HCT116 (cell line): ENCODE measurements around the gene IFNL3. TPM values are rescaled to one million over a fixed set of nuclear protein-coding genes. Genes with fewer than 3 reads are reported as not detected.
"Not testable (repeated sequence)": the region's sequence is repeated elsewhere in the genome, so short reads cannot be mapped to it uniquely, and the experiment has no call there.

Experiments used
- ATAC-seq: fragments of 200-7000 bp; cut with Tn5 transposase; 2 replicates; pipeline ENCODE4 v1.9.1; 2020; ENCODE audit warnings: mild to moderate bottlenecking, moderate library complexity
- BruUV-seq: library from RNA; stranded (reverse); fragments of 400-500 nt; replicated peaks from 2 replicates; lab custom pipeline; 2021; lab: Mats Ljungman, UMichigan
- CTCF ChIA-PET: fragments of 300-600 bp; sonication (Branson Sonifier 250); formaldehyde crosslinking; loops from one replicate; lab custom pipeline; 2021; ENCODE audit warnings: antibody characterized with exemption; lab: Charles Lee
- POLR2A ChIA-PET: fragments of 300-600, 350-600 bp; sonication (Branson Sonifier 250); formaldehyde crosslinking; loops from one replicate; lab custom pipeline; 2021; ENCODE audit warnings: antibody characterized with exemption; lab: Charles Lee
- RAD21 ChIA-PET, 2 experiments: fragments of 300-600 bp; sonication (Branson Sonifier 250); formaldehyde crosslinking; loops; one replicate each; lab custom pipeline; 2023; ENCODE audit warnings: low total read pairs in 2 of 2; ENCODE audit not compliant: uncharacterized antibody in 2 of 2, unreplicated experiment in 2 of 2, low non-redundant PET in 1 of 2; lab: Charles Lee
- DNase-seq: peaks from one replicate; pipeline ENCODE4 v3.0.0-alpha.2; 2010; ENCODE audit warnings: low read depth, low spot score
- H2AFZ ChIP-seq: fragments of 200-600 bp; shearing (Covaris generic), sonication (generic); 2 replicates; pipeline ENCODE4 v1.6.1; 2017; ENCODE audit warnings: low read depth, mixed run types, mixed read lengths, antibody characterized with exemption, low read length; ENCODE audit not compliant: poor library complexity, severe bottlenecking
- H3K27ac ChIP-seq: 2 replicates; pipeline ENCODE4 v1.5.1; 2012; ENCODE audit warnings: low read depth, low read length
- H3K27me3 ChIP-seq: fragments of 200-600 bp; sonication (generic); 2 replicates; pipeline ENCODE4 v1.6.1; 2016; ENCODE audit warnings: mixed run types, low read length, mixed read lengths; ENCODE audit not compliant: insufficient read depth
- H3K36me3 ChIP-seq, 2 experiments: fragments of 200-500 bp in 1 of 2; fragments of 200-600 bp in 1 of 2; sonication (Bioruptor generic) in 1 of 2; sonication (generic) in 1 of 2; 2 replicates each; pipeline versions ENCODE4 v1.5.1 to v1.6.1; 2014 to 2016; ENCODE audit warnings: low read length in 2 of 2, inconsistent platforms in 1 of 2, mixed read lengths in 1 of 2, mixed run types in 1 of 2; ENCODE audit not compliant: insufficient read depth in 2 of 2, control insufficient read depth in 1 of 2
- H3K4me1 ChIP-seq, 2 experiments: fragments of 200-600 bp in 1 of 2; sonication (generic) in 1 of 2; 2 replicates each; pipeline versions ENCODE4 v1.5.1 to v1.6.1; 2012 to 2017; ENCODE audit warnings: low read length in 2 of 2, inconsistent platforms in 1 of 2, mild to moderate bottlenecking in 1 of 2, mixed read lengths in 1 of 2, mixed run types in 1 of 2, moderate library complexity in 1 of 2; ENCODE audit not compliant: insufficient read depth in 2 of 2, control insufficient read depth in 1 of 2
- H3K4me2 ChIP-seq: fragments of 200-600 bp; sonication (generic); 2 replicates; pipeline ENCODE4 v1.6.1; 2017; ENCODE audit warnings: mixed run types, low read length, mixed read lengths
- H3K4me3 ChIP-seq, 2 experiments: fragments of 200-600 bp in 1 of 2; sonication (generic) in 1 of 2; replicated peaks in 1 of 2; 2 replicates each; pipeline ENCODE4 v1.5.1; 2011 to 2016; ENCODE audit warnings: low read length in 2 of 2, control low read depth in 1 of 2, low read depth in 1 of 2, mild to moderate bottlenecking in 1 of 2, mixed read lengths in 1 of 2, mixed run types in 1 of 2
- H3K79me2 ChIP-seq: fragments of 200-600 bp; sonication (generic); 2 replicates; pipeline ENCODE4 v1.6.1; 2017; ENCODE audit warnings: mild to moderate bottlenecking, mixed run types, low read length, moderate library complexity, mixed read lengths; ENCODE audit not compliant: insufficient read depth
- H3K9ac ChIP-seq: fragments of 200-600 bp; sonication (generic); 2 replicates; pipeline ENCODE4 v1.6.1; 2016; ENCODE audit warnings: low read length, mixed read lengths
- H3K9me2 ChIP-seq: fragments of 200-600 bp; sonication (generic), shearing (Covaris generic); 2 replicates; pipeline ENCODE4 v1.6.1; 2017; ENCODE audit warnings: mixed run types, mild to moderate bottlenecking, moderate library complexity; ENCODE audit not compliant: insufficient read depth
- H3K9me3 ChIP-seq, 2 experiments: fragments of 200-500 bp in 1 of 2; fragments of 200-600 bp in 1 of 2; sonication (Bioruptor generic) in 1 of 2; sonication (generic) in 1 of 2; 2 replicates each; pipeline ENCODE4 v1.6.1; 2014 to 2017; ENCODE audit warnings: low read length in 2 of 2, mixed read lengths in 2 of 2, inconsistent platforms in 1 of 2, low read depth in 1 of 2, mild to moderate bottlenecking in 1 of 2, mixed run types in 1 of 2, moderate library complexity in 1 of 2; ENCODE audit not compliant: control insufficient read depth in 1 of 2, insufficient read depth in 1 of 2
- H4K20me1 ChIP-seq: fragments of 200-600 bp; sonication (generic), shearing (Covaris generic); 2 replicates; pipeline ENCODE4 v1.6.1; 2017; ENCODE audit warnings: mixed run types, mild to moderate bottlenecking, moderate library complexity; ENCODE audit not compliant: insufficient read depth
- EZH2 ChIP-seq: fragments of 200-600 bp; sonication (generic); IDR thresholded peaks from 2 replicates; pipeline ENCODE4 v1.6.1; 2017; ENCODE audit warnings: antibody characterized with exemption, mixed run types
- FOSL1 ChIP-seq: IDR thresholded peaks from 2 replicates; pipeline ENCODE4 v1.6.1; 2012; ENCODE audit warnings: low read depth
- SIN3A ChIP-seq: IDR thresholded peaks from 2 replicates; pipeline ENCODE4 v1.6.1; 2012; ENCODE audit warnings: low read depth
- SP1 ChIP-seq: IDR thresholded peaks from 2 replicates; pipeline ENCODE4 v1.6.1; 2012; ENCODE audit warnings: low read depth
- TCF7L2 ChIP-seq: IDR thresholded peaks from 2 replicates; pipeline ENCODE4 v1.7.0; 2011; ENCODE audit warnings: borderline replicate concordance, inconsistent platforms; ENCODE audit not compliant: insufficient read depth, insufficient read length; ENCODE audit errors: extremely low read depth
- intact Hi-C: fragments of 100-400 bp; cut with micrococcal nuclease; formaldehyde crosslinking; loops from 2 replicates; pipeline ENCODE4 v1.10.0; 2022
- total RNA-seq: library from RNA; stranded (reverse); gene quantifications from one replicate; pipeline ENCODE4 v1.2.1, GENCODE V29; 2021; ENCODE audit not compliant: unreplicated experiment
- TF ChIP-seq, protein P1 (sequence below): IDR thresholded peaks from 2 replicates; pipeline ENCODE4 v1.6.1; 2012; ENCODE audit warnings: low read depth

The IFNL3 gene
- total RNA-seq, 1 experiment from 2014 or later: not detected

- TF ChIP-seq TCF7L2: no peak
Measured at GRCh38 chr19:39276740-39277139, 31.9 kb upstream of the IFNL3 start (continued).

GRCh38 chr19:39275578-39275977 lies 30.8 kb upstream of the IFNL3 start:
- no peaks in the 10 kb centered on the region for H3K9me3 ChIP-seq
- H3K27ac ChIP-seq: no peak overlapping the region
- BruUV-seq: no TSS peak
- H3K4me3 ChIP-seq: no peak overlapping the region
- CTCF ChIA-PET: no interaction called here
- no peaks in the 10 kb centered on the region for H3K9me2 ChIP-seq
- POLR2A ChIA-PET: no interaction called here
- H2AFZ ChIP-seq: no peak overlapping the region
- H3K27me3 ChIP-seq: no peaks in the 10 kb centered on the region
- H4K20me1 ChIP-seq: no peaks in the 10 kb centered on the region
- H3K79me2 ChIP-seq: no peaks in the 10 kb centered on the region
- TF ChIP-seq SP1 (no peak), EZH2 (no peak), SIN3A (no peak), FOSL1 (no peak)
- TF ChIP-seq, protein P1, sequence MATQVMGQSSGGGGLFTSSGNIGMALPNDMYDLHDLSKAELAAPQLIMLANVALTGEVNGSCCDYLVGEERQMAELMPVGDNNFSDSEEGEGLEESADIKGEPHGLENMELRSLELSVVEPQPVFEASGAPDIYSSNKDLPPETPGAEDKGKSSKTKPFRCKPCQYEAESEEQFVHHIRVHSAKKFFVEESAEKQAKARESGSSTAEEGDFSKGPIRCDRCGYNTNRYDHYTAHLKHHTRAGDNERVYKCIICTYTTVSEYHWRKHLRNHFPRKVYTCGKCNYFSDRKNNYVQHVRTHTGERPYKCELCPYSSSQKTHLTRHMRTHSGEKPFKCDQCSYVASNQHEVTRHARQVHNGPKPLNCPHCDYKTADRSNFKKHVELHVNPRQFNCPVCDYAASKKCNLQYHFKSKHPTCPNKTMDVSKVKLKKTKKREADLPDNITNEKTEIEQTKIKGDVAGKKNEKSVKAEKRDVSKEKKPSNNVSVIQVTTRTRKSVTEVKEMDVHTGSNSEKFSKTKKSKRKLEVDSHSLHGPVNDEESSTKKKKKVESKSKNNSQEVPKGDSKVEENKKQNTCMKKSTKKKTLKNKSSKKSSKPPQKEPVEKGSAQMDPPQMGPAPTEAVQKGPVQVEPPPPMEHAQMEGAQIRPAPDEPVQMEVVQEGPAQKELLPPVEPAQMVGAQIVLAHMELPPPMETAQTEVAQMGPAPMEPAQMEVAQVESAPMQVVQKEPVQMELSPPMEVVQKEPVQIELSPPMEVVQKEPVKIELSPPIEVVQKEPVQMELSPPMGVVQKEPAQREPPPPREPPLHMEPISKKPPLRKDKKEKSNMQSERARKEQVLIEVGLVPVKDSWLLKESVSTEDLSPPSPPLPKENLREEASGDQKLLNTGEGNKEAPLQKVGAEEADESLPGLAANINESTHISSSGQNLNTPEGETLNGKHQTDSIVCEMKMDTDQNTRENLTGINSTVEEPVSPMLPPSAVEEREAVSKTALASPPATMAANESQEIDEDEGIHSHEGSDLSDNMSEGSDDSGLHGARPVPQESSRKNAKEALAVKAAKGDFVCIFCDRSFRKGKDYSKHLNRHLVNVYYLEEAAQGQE: no peak
- TF ChIP-seq, all 23 proteins: peak for 0
- RAD21 ChIA-PET: no interaction called here
- Histone ChIP-seq H3K36me3 (no peaks in the 10 kb centered on the region), H3K4me2 (no peak overlapping the region), H3K9ac (no peak overlapping the region), H3K4me1 (peaks cover 3 to 8% of the 10 kb centered on the region in 2 experiments)
- intact Hi-C loops: no loop called here
- no peak for ATAC-seq
- no peak for DNase-seq

GRCh38 chr19:39273859-39274258 lies 29.1 kb upstream of the IFNL3 start:
- not testable (repeated sequence) for H3K9me3 ChIP-seq

More at GRCh38 chr19:39273859-39274258, 29.1 kb upstream of the IFNL3 start:
- ATAC-seq, H3K9ac ChIP-seq, intact Hi-C loops, H3K36me3 ChIP-seq, H3K9me2 ChIP-seq, H3K4me3 ChIP-seq, H3K27ac ChIP-seq, H4K20me1 ChIP-seq, CTCF ChIA-PET, H3K27me3 ChIP-seq, H2AFZ ChIP-seq, RAD21 ChIA-PET, BruUV-seq, POLR2A ChIA-PET, DNase-seq, H3K79me2 ChIP-seq, H3K4me1 ChIP-seq: not testable (repeated sequence)
- H3K4me2 ChIP-seq: peak overlapping the region; percentile 36; the same call in 1 of the 2 replicates
